ENCODE data around the gene GAA.

Gene GAA

DNA sequence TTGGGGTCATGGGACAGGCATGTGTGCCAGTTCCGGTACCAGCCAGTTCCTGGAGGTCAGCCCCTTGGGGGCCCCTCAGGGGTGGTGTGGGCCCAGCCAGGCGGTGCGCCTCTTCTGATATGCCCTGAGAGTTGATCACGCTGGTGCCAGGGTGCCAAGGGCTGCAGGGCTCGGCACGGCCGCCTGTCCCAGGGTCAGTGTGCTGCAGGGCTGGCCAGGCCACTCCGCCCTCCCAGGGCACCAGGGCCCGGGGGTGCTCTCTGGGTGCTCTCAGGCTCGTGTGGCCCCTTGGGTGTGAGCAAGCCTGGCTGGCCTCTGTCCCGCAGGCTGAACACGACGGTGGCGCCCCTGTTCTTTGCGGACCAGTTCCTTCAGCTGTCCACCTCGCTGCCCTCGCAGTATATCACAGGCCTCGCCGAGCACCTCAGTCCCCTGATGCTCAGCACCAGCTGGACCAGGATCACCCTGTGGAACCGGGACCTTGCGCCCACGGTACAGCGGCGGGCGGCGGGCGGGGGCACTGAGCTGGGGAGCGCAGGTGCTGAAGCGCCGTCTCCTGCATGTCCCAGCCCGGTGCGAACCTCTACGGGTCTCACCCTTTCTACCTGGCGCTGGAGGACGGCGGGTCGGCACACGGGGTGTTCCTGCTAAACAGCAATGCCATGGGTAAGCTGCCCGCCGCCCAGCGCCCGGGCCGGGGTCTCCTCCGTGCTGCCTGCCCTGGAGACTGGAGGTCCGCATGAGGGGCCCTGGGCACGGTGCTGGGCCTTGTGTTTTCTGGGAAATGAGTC lies 6.0 kb downstream of the GAA start:
- H3K9me3 Mint-ChIP-seq = no peaks in the 10 kb centered on the region
- no peak overlapping the region for H3K4me3 Mint-ChIP-seq
- no peak overlapping the region for H3K27ac Mint-ChIP-seq
- H3K27me3 Mint-ChIP-seq = no peaks in the 10 kb centered on the region
- no peak for DNase-seq
- ATAC-seq = no peak
- H3K4me1 Mint-ChIP-seq = peaks cover 14% of the 10 kb centered on the region

DNA sequence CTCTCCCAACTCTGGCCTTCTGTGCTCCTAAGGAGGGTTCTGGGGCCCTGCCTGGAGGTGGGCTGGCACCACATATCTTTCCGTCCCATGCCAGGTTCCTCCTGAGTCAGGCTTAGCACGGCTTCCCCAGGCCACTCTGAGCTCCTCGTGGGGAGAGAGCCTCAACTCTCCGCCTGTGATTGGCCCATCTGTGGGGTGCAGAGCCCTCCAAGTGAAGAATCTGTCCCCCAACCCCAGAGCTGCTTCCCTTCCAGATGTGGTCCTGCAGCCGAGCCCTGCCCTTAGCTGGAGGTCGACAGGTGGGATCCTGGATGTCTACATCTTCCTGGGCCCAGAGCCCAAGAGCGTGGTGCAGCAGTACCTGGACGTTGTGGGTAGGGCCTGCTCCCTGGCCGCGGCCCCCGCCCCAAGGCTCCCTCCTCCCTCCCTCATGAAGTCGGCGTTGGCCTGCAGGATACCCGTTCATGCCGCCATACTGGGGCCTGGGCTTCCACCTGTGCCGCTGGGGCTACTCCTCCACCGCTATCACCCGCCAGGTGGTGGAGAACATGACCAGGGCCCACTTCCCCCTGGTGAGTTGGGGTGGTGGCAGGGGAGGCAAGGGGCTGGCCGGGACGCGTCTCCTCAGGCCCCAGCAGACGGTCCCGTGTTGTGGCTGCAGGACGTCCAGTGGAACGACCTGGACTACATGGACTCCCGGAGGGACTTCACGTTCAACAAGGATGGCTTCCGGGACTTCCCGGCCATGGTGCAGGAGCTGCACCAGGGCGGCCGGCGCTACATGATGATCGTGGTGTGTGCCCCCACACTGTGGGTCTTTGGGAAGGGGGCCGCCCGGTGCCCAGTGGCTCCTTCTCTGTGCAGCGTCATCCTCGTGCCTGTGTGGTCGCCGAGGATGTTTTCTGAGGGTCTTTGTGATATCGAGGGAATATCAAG lies 6.9 kb downstream of the GAA start:
- Mint-ChIP-seq H3K27ac (peak overlapping the region in 1 of 2 donors; percentile 42), H3K27me3 (no peaks in the 10 kb centered on the region), H3K4me1 (peaks cover 5% of the 10 kb centered on the region), H3K4me3 (no peak overlapping the region), H3K9me3 (no peaks in the 10 kb centered on the region)
- DNase-seq (no peak), ATAC-seq (no peak)

DNA sequence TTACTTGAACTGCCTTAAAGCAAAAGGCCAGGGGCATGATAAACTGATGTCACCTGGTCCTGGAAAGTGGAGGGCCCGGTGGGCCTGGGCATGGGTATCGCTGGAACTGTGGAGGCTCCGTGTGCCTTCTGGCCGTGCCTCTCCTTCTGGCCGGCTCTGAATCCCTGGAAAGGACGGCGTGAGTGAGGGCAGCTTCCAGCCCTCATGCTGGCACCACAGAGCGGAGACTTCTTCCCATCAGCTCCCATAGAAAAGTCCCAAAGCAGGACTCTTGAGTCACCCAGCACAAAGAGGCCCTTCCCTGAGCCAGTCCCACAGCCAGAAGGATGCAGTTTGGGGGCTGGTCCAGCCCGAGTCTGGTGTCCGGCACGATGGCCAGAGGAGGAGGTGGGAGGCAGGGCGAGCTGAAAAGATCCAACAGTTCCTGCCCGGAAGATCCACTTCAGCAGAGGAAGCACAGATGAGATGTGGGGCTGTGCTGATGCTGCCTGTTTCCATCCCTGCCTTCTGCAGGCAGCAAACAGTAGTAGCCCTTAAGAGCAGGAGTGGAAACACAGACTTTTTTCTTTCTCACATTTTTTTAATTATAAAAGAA lies 7.8 kb downstream of the GAA start:
- no peaks in the 10 kb centered on the region for H3K27me3 Mint-ChIP-seq
- ATAC-seq (no peak), DNase-seq (no peak)
- no peaks in the 10 kb centered on the region for H3K9me3 Mint-ChIP-seq
- no peaks in the 10 kb centered on the region for H3K4me1 Mint-ChIP-seq
- no peak overlapping the region for H3K4me3 Mint-ChIP-seq
- H3K27ac Mint-ChIP-seq = peak overlapping the region in 1 of 2 donors; percentile 19

DNA sequence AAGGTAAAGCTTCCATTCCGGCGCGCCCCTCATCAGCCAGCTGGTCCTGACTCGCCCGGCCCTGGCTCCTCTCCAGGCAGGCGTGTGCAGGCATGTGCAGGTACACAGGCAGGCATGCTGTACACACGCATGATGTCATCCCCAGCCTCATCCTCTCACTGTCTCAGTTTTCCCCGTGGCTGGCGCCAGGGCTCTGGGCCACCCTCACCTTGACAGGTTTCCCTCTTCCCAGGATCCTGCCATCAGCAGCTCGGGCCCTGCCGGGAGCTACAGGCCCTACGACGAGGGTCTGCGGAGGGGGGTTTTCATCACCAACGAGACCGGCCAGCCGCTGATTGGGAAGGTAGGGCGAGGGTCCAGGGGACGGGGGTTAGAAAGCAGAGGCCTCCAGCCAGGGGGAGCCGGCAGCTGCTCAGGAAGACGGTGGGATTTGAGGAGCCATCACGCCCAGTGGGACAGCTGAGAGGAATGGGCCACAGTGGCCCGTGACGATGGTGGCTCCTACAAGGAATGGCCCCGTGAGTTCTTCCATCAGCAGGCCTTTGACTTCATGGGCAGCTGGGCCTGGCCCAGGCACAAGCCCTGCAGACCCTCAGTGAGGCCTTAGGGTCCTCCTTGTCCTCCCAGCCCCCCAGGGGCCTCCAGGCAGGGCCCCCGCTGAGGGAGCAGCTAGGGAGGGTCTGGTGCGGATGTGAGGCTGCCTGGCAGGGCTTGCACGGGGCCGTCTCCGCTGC lies 8.5 kb downstream of the GAA start:
- Mint-ChIP-seq H3K27me3 (no peaks in the 10 kb centered on the region), H3K27ac (peak overlapping the region in 1 of 2 donors; percentile 92), H3K4me3 (no peak overlapping the region), H3K9me3 (no peaks in the 10 kb centered on the region), H3K4me1 (no peaks in the 10 kb centered on the region)
- DNase-seq (no peak), ATAC-seq (no peak)

DNA sequence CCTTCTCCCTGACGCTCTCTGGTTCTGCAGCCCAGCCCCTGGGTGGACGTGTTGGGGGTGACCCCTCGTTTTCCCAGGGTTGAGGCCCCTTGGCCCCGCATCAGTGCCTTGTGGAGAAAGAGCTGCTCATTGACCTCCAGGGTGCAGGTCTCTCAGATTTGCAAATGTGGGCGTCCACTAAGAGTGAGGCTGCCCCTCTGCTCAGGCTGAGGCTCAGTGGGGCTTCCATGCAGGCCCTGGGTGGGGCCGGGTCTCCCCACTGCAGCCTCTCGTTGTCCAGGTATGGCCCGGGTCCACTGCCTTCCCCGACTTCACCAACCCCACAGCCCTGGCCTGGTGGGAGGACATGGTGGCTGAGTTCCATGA lies 9.0 kb downstream of the GAA start:
- Mint-ChIP-seq H3K27me3 (no peaks in the 10 kb centered on the region), H3K9me3 (peaks cover 0 to 4% of the 10 kb centered on the region in 2 donors), H3K4me1 (no peaks in the 10 kb centered on the region), H3K4me3 (no peak overlapping the region), H3K27ac (no peak overlapping the region)
- DNase-seq (no peak), ATAC-seq (no peak)

DNA sequence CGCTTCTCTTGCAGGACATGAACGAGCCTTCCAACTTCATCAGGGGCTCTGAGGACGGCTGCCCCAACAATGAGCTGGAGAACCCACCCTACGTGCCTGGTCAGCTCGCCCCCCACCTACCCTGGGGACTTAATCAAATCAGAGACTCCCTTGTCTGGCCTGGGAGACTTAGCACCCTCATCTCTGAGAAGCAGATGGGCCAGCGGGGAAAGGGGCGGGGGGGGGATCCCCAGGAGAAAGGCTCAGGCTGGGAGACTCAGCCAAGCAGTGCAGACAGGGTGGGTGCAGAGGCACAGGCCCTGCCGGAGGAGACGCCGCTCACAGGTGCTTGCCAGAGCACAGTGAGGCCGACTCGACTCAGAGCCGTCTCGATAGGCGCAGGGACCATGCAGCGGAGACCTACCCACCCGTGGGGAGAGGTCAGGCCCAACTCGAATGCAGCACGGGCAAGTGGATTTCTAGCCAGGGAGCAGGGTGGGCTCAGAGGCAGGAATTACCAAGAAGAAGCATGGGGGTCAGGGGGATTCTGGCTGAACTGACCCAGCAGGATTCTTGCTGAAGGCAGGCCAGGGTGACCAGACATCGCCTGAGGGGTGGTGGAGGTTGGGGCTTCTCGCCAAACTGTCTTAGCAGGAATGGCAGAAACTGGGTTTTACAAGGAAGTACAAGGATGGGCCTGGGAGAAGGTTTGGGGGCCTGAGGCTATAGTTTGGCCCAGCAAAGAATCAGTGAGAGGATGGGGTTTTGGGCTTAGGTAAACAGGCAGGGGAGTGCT lies 9.7 kb downstream of the GAA start:
- no peak for ATAC-seq
- Mint-ChIP-seq H3K4me1 (no peaks in the 10 kb centered on the region), H3K27me3 (no peaks in the 10 kb centered on the region), H3K27ac (peak overlapping the region in 1 of 2 donors; percentile 21), H3K4me3 (no peak overlapping the region), H3K9me3 (peaks cover 0 to 8% of the 10 kb centered on the region in 2 donors)
- DNase-seq = no peak

DNA sequence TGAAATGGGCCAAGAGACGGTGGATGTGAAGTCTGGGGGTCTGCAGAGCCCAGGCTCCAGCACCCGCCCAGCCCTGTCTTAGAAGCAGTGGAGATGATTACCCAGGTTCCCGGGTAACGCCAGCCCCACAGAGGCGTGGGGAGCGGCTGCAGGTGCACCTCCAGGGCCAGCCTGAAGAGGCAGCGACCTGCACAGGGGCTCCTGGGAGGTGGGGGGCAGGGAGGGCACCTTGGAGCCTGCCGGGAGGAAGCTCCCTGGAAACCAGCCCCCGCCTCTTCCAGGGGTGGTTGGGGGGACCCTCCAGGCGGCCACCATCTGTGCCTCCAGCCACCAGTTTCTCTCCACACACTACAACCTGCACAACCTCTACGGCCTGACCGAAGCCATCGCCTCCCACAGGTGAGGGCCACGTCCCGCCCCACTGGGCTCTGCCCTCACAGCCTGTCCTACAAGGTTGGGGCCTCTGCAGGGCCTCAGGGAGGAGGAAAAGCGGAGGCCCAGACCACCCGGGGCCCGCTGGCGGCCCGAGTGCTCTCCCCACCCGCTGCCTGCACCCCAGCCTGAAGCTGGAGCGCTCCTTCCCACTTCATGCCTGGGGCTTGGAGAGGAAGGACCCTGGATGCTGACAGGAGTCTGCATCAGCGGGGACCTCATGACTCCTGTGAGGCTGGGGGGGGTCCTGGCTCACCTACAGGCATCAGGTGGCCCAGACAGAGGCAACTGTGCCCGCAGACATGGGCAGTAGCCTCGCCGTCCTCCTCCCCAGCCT lies 10.5 kb downstream of the GAA start:
- ATAC-seq (no peak), DNase-seq (no peak)
- Mint-ChIP-seq H3K27ac (peak overlapping the region in 1 of 2 donors; percentile 21), H3K4me3 (no peak overlapping the region), H3K4me1 (no peaks in the 10 kb centered on the region), H3K9me3 (peaks cover 0 to 8% of the 10 kb centered on the region in 2 donors), H3K27me3 (no peaks in the 10 kb centered on the region)

DNA sequence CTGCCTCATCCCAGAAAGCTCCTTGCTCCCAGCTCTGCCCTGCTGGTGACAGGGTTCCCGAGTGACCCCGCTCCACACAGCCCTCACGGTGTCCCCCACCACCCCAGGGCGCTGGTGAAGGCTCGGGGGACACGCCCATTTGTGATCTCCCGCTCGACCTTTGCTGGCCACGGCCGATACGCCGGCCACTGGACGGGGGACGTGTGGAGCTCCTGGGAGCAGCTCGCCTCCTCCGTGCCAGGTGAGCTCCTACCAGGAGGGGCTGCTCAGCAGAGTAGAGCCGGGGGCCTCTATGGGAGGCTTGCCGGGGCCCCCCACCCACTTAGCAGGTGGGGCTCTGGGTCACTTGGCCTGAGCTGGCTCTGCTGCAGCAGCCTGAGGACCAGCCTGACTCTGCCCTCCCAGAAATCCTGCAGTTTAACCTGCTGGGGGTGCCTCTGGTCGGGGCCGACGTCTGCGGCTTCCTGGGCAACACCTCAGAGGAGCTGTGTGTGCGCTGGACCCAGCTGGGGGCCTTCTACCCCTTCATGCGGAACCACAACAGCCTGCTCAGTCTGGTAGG lies 11.2 kb downstream of the GAA start:
- H3K4me3 Mint-ChIP-seq = no peak overlapping the region
- no peak for DNase-seq
- ATAC-seq = no peak
- no peaks in the 10 kb centered on the region for H3K4me1 Mint-ChIP-seq
- no peak overlapping the region for H3K27ac Mint-ChIP-seq
- peaks cover 0 to 8% of the 10 kb centered on the region in 2 donors for H3K9me3 Mint-ChIP-seq
- no peaks in the 10 kb centered on the region for H3K27me3 Mint-ChIP-seq

DNA sequence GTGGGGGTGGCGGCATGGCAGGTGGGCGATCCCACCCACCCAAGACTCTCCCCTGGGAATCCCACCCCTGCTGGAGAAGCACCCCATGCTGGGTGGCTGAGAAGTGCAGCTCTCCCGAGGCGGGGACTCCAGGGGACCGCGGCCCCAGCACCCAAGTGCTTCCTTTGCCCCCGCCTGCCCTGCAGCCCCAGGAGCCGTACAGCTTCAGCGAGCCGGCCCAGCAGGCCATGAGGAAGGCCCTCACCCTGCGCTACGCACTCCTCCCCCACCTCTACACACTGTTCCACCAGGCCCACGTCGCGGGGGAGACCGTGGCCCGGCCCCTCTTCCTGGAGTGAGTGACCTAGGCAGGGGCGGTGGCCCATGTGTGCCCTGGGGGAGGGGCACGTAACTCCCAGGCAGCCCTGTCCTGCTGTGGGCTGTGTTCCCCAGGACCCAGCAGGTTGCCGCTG lies 11.7 kb downstream of the GAA start:
- no peak overlapping the region for H3K4me3 Mint-ChIP-seq
- H3K27me3 Mint-ChIP-seq = no peaks in the 10 kb centered on the region
- ATAC-seq = no peak
- no peak overlapping the region for H3K27ac Mint-ChIP-seq
- no peak for DNase-seq
- H3K4me1 Mint-ChIP-seq = no peaks in the 10 kb centered on the region
- H3K9me3 Mint-ChIP-seq = peaks cover 0 to 8% of the 10 kb centered on the region in 2 donors

DNA sequence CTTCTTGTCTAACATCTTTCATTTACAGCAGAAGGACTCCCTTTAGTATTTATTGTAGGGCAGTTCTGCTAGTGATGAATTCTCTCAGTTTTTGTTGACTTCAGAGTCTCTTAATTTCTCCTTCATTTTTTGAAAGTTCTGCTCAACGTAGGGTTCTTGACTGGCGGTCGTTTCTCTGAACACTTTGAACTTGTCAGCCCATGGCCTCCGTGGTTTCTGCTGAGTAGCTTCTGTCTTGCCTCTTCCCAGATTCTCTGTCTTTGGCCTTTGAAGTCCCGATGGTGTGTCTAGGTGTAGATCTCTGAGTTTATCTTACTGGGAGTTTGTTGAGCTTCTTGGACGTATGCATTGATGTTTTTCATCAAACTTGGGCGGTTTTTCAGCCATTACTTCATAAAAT lies 13.4 kb downstream of the GAA start:
- Mint-ChIP-seq H3K4me1 (no peaks in the 10 kb centered on the region), H3K27ac (no peak overlapping the region), H3K4me3 (no peak overlapping the region), H3K9me3 (peaks cover 0 to 8% of the 10 kb centered on the region in 2 donors), H3K27me3 (no peaks in the 10 kb centered on the region)
- DNase-seq (no peak), ATAC-seq (no peak)

DNA sequence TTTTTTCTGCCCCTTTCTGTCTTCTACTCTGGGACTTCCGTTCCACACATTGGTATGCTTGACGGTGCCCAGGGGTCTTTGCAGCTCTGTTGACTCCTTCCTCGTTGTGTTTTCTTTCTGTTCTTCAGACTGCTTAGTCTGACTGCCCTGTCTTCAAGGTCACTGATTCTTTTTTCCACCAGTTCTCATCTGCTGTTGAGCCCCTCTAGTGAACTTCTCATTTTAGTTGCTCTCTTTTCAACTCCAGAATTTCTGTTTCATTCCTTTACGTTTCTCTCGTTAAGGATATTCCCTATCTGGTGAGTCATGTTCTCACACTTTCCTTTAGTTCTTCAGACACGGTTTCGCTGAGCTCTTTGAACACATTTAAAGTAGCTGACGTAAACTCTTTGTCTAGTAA lies 13.8 kb downstream of the GAA start:
- Mint-ChIP-seq H3K4me1 (no peaks in the 10 kb centered on the region), H3K27me3 (no peaks in the 10 kb centered on the region)

DNA sequence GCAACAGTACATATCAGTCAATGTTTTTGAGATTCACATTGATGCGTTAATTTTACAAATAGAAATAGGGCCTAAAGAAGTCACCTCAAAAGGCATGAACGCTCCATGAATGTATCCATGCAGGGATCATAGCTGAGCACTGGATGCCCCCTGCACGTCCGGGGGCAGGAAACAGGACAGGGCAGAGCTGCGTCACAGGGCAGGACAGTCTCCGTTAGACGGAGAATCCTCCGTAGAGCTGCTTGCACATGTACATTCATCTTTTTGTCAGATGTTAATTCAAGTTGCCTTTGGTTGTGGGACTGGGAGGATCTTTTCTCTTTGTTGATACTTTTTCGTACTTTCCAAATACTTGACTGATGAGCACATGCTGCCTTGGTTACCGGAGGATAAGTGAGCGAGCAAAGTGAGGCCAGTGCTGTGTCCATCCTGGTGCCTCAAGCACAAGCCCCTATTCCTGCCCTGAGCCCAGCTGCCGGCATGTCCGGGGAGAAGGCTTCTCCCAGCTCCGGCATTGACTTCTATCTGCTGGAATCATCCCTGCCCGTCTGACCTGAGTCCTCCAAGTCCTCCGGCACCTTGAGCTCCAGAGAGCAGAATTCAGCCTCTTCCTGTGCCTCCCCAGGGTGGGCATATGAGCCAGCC lies 15.0 kb downstream of the GAA start:
- DNase-seq (no peak), ATAC-seq (no peak)
- Mint-ChIP-seq H3K4me3 (no peak overlapping the region), H3K27me3 (no peaks in the 10 kb centered on the region), H3K9me3 (peaks cover 0 to 8% of the 10 kb centered on the region in 2 donors), H3K4me1 (no peaks in the 10 kb centered on the region), H3K27ac (no peak overlapping the region)

More for the DNA sequence above, 13.8 kb downstream of the GAA start:
- ATAC-seq (no peak), DNase-seq (no peak)
- Mint-ChIP-seq H3K27ac (no peak overlapping the region), H3K9me3 (peaks cover 0 to 8% of the 10 kb centered on the region in 2 donors), H3K4me3 (no peak overlapping the region)

DNA sequence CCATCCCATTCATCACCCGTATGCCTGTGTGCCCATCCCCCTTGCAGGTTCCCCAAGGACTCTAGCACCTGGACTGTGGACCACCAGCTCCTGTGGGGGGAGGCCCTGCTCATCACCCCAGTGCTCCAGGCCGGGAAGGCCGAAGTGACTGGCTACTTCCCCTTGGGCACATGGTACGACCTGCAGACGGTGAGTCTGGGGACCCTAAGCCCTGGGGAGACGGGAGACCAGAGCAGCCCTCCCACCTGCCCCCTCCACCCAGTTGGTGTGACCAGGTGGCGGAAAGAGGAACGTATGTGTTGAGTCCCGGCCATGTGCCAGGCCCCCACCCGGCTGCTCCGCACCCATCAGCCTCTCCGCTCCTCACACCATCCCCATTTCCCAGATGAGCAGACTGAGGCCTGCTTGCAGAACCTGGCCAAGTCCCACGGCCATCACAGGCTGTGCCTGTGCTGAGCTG lies 15.6 kb downstream of the GAA start:
- Mint-ChIP-seq H3K9me3 (peaks cover 0 to 8% of the 10 kb centered on the region in 2 donors), H3K4me3 (no peak overlapping the region), H3K4me1 (no peaks in the 10 kb centered on the region), H3K27ac (no peak overlapping the region), H3K27me3 (no peaks in the 10 kb centered on the region)
- ATAC-seq (no peak), DNase-seq (no peak)

Measured in stimulated activated naive CD8-positive, alpha-beta T cell treated with anti-CD3 and anti-CD28 coated beads, Interleukin-15, amount 100 ng/mL, for 72 hours (primary cell).